K562 (cell line): Measurements from ENCODE around the gene CMSS1. TPM values are rescaled to one million over a fixed set of nuclear protein-coding genes. Genes with fewer than 3 reads are reported as not detected.

ENCODE experiments used
- ATAC-seq: fragments of 200-7000 bp; cut with Tn5 transposase; 3 replicates; pipeline ENCODE4 v1.9.1; 2020; ENCODE audit warnings: moderate library complexity
- BruUV-seq: library from RNA; stranded (reverse); fragments of 400-500 nt; replicated peaks from 2 replicates; lab custom pipeline; 2021; lab: Mats Ljungman, UMichigan
- CTCF ChIA-PET: fragments of 300-600 bp; formaldehyde crosslinking; extraction: SDS; loops from one replicate; lab custom pipeline; 2021; ENCODE audit warnings: low intra/inter-chr PET ratio; lab: Yijun Ruan, JAX
- POLR2A ChIA-PET: fragments of 300-600, 350-650 bp; sonication (Branson Sonifier 250); formaldehyde crosslinking; extraction: SDS; loops from one replicate; lab custom pipeline; 2021; ENCODE audit warnings: antibody characterized with exemption, inconsistent platforms; lab: Yijun Ruan, JAX
- DNase-seq, 4 experiments: peaks; one replicate each; pipeline versions ENCODE4 v3.0.0 to v3.0.0-alpha.2; 2011 to 2018; ENCODE audit warnings: low spot score in 3 of 4, mixed read lengths in 3 of 4; ENCODE audit errors: extremely low read depth in 1 of 4
- FAIRE-seq: peaks from 2 replicates; lab custom pipeline; 2011; peaks lifted over from hg19 to GRCh38; lab: Jason Lieb, UNC
- H2AFZ ChIP-seq: 2 replicates; pipeline ENCODE4 v1.6.0; 2011; ENCODE audit warnings: low read depth, low read length, control low read depth, inconsistent platforms
- H3K27ac ChIP-seq: fragments of 200-600 bp; 3 replicates; pipeline ENCODE4 v1.8.0; 2011; ENCODE audit warnings: low read depth, mild to moderate bottlenecking, control low read depth, inconsistent platforms, low read length, moderate library complexity, mixed read lengths; ENCODE audit errors: extremely low read depth
- H3K27me3 ChIP-seq, 2 experiments: fragments of 300-600 bp in 1 of 2; 2 replicates in 1 of 2; 3 replicates in 1 of 2; pipeline versions ENCODE4 v1.6.0 to v1.8.0; 2011; ENCODE audit warnings: inconsistent platforms in 2 of 2, low read length in 2 of 2, mild to moderate bottlenecking in 1 of 2, mixed read lengths in 1 of 2, moderate library complexity in 1 of 2; ENCODE audit not compliant: control insufficient read depth in 2 of 2, insufficient read depth in 2 of 2
- H3K36me3 ChIP-seq: fragments of 300-600 bp; 3 replicates; pipeline ENCODE4 v1.8.0; 2011; ENCODE audit warnings: mild to moderate bottlenecking, low read length, inconsistent platforms; ENCODE audit not compliant: control insufficient read depth, insufficient read depth
- H3K4me1 ChIP-seq, 2 experiments: fragments of 200-600 bp in 1 of 2; replicated peaks in 1 of 2; 2 replicates in 1 of 2; 3 replicates in 1 of 2; pipeline versions ENCODE4 v1.5.1 to v1.8.0; 2011; ENCODE audit warnings: inconsistent platforms in 2 of 2, low read length in 2 of 2, mild to moderate bottlenecking in 1 of 2, mixed read lengths in 1 of 2, moderate library complexity in 1 of 2; ENCODE audit not compliant: control insufficient read depth in 2 of 2, insufficient read depth in 2 of 2
- H3K4me2 ChIP-seq: 2 replicates; pipeline ENCODE4 v1.6.1; 2011; ENCODE audit warnings: low read length, control low read depth, inconsistent platforms, mixed read lengths; ENCODE audit not compliant: insufficient read depth
- H3K4me3 ChIP-seq: fragments of 200-600 bp; sonication (generic), shearing (Covaris generic); 2 replicates; pipeline ENCODE4 v1.5.1; 2016; ENCODE audit warnings: control low read depth, inconsistent platforms
- H3K79me2 ChIP-seq: fragments of 200-600 bp; 3 replicates; pipeline ENCODE4 v1.8.0; 2011; ENCODE audit warnings: low read length, inconsistent platforms; ENCODE audit not compliant: control insufficient read depth, insufficient read depth
- H3K9ac ChIP-seq, 2 experiments: 2 replicates each; pipeline versions ENCODE4 v1.6.0 to v1.6.1; 2011; ENCODE audit warnings: low read depth in 2 of 2, low read length in 2 of 2, control low read depth in 1 of 2, inconsistent platforms in 1 of 2, mild to moderate bottlenecking in 1 of 2, mixed read lengths in 1 of 2; ENCODE audit not compliant: insufficient read depth in 1 of 2
- H3K9me1 ChIP-seq: one replicate; pipeline ENCODE4 v1.6.0; 2011; ENCODE audit warnings: inconsistent platforms, mild to moderate bottlenecking, low read length, moderate library complexity; ENCODE audit not compliant: control insufficient read depth, insufficient read depth
- H3K9me3 ChIP-seq: replicated peaks from 2 replicates; pipeline ENCODE4 v1.5.1; 2011; ENCODE audit warnings: low read depth, low read length, inconsistent platforms; ENCODE audit not compliant: control insufficient read depth, insufficient read depth
- H4K20me1 ChIP-seq: replicated peaks from 2 replicates; pipeline ENCODE4 v1.6.1; 2011; ENCODE audit warnings: low read length, inconsistent platforms, mixed read lengths; ENCODE audit not compliant: control insufficient read depth, insufficient read depth
- BRF1 ChIP-seq: IDR thresholded peaks from 3 replicates; pipeline ENCODE4 v1.6.1; 2011; ENCODE audit warnings: borderline replicate concordance, mild to moderate bottlenecking; ENCODE audit not compliant: insufficient read length; ENCODE audit errors: extremely low read depth
- CCAR2 ChIP-seq: fragments of 200-400 bp; formaldehyde crosslinking; IDR thresholded peaks from 2 replicates; pipeline ENCODE4 v1.6.1; 2017; ENCODE audit warnings: mild to moderate bottlenecking, low read depth, low read length
- CHCHD3 ChIP-seq: fragments of 250-450 bp; sonication (Bioruptor Pico); IDR thresholded peaks from 2 replicates; pipeline ENCODE4 v2.1.2; 2022; ENCODE audit warnings: mild to moderate bottlenecking
- CREBBP ChIP-seq: IDR thresholded peaks from one replicate; pipeline ENCODE4 v1.6.1; 2012; ENCODE audit warnings: low read depth, mild to moderate bottlenecking, control low read depth, inconsistent platforms, low read length
- DNMT1 ChIP-seq: fragments of 450-650 bp; IDR thresholded peaks from 2 replicates; pipeline ENCODE4 v1.6.1; 2016; ENCODE audit warnings: antibody characterized with exemption, mild to moderate bottlenecking
- ETV6 ChIP-seq, 3 experiments: fragments of 150-350 bp in 1 of 3; sonication (generic) in 1 of 3; formaldehyde crosslinking in 1 of 3; IDR thresholded peaks; 2 replicates each; pipeline versions ENCODE4 v1.6.1 to v1.8.0; 2014 to 2022; ENCODE audit warnings: borderline replicate concordance in 2 of 3, low read depth in 2 of 3, antibody characterized with exemption in 1 of 3, low read length in 1 of 3, mild to moderate bottlenecking in 1 of 3, missing genetic modification reagents in 1 of 3
- GABPB1 ChIP-seq: sonication (generic); formaldehyde crosslinking; IDR thresholded peaks from 2 replicates; pipeline ENCODE4 v1.8.0; 2022; ENCODE audit warnings: mild to moderate bottlenecking, missing genetic modification reagents
- GATAD2B ChIP-seq: fragments of 450-650 bp; IDR thresholded peaks from 2 replicates; pipeline ENCODE4 v1.6.1; 2017; ENCODE audit warnings: mild to moderate bottlenecking, borderline replicate concordance
- IRF2 ChIP-seq: sonication (generic); formaldehyde crosslinking; IDR thresholded peaks from 2 replicates; pipeline ENCODE4 v1.8.1; 2022; ENCODE audit warnings: mild to moderate bottlenecking, missing genetic modification reagents
- MEIS2 ChIP-seq: fragments of 450-650 bp; IDR thresholded peaks from 2 replicates; pipeline ENCODE4 v1.6.1; 2014; ENCODE audit warnings: mild to moderate bottlenecking; ENCODE audit not compliant: partially characterized antibody
- NBN ChIP-seq: fragments of 450-650 bp; IDR thresholded peaks from 2 replicates; pipeline ENCODE4 v1.6.1; 2016; ENCODE audit warnings: low read depth, mild to moderate bottlenecking
- NR3C1 ChIP-seq: sonication (generic); formaldehyde crosslinking; IDR thresholded peaks from 2 replicates; pipeline ENCODE4 v1.8.1; 2022; ENCODE audit warnings: missing genetic modification reagents
- RCOR1 ChIP-seq, 2 experiments: IDR thresholded peaks; 2 replicates each; pipeline ENCODE4 v1.6.1; 2012; ENCODE audit warnings: low read depth in 2 of 2, low read length in 2 of 2, borderline replicate concordance in 1 of 2, improper control_type of control experiment in 1 of 2
- SMARCA4 ChIP-seq: fragments of 450-650 bp; IDR thresholded peaks from 2 replicates; pipeline ENCODE4 v1.6.1; 2016
- SMARCE1 ChIP-seq: fragments of 450-650 bp; IDR thresholded peaks from 2 replicates; pipeline ENCODE4 v1.7.1; 2016; ENCODE audit warnings: mild to moderate bottlenecking
- SNRNP70 ChIP-seq: fragments of 200-400 bp; formaldehyde crosslinking; optimal IDR thresholded peaks from 2 replicates; pipeline ENCODE3; 2017; ENCODE audit warnings: low read depth, low read length
- SPI1 ChIP-seq: IDR thresholded peaks from 2 replicates; pipeline ENCODE4 v1.6.1; 2011; ENCODE audit warnings: low read depth, low read length, control low read depth, borderline replicate concordance
- TEAD4 ChIP-seq, 2 experiments: sonication (generic) in 1 of 2; formaldehyde crosslinking in 1 of 2; IDR thresholded peaks; 2 replicates each; pipeline versions ENCODE4 v1.6.1 to v1.8.0; 2012 to 2022; ENCODE audit warnings: borderline replicate concordance in 1 of 2, inconsistent platforms in 1 of 2, low read length in 1 of 2, mild to moderate bottlenecking in 1 of 2, missing genetic modification reagents in 1 of 2
- TGIF2 ChIP-seq: sonication (generic); formaldehyde crosslinking; IDR thresholded peaks from 2 replicates; pipeline ENCODE4 v1.8.1; 2022; ENCODE audit warnings: mild to moderate bottlenecking, missing genetic modification reagents, moderate library complexity
- U2AF2 ChIP-seq: fragments of 200-400 bp; formaldehyde crosslinking; optimal IDR thresholded peaks from 2 replicates; pipeline ENCODE3; 2017; ENCODE audit warnings: low read depth, mild to moderate bottlenecking, low read length
- ZC3H8 ChIP-seq: fragments of 450-650 bp; IDR thresholded peaks from 2 replicates; pipeline ENCODE4 v1.6.1; 2017
- ZKSCAN3 ChIP-seq: fragments of 250-450 bp; sonication (Bioruptor Pico); IDR thresholded peaks from 2 replicates; pipeline ENCODE4 v1.4.0; 2020
- ZNF146 ChIP-seq: IDR thresholded peaks from one replicate; pipeline ENCODE4 v1.6.1; 2018; ENCODE audit warnings: missing compliant biosample characterization; ENCODE audit not compliant: unreplicated experiment
- ZNF512 ChIP-seq: IDR thresholded peaks from 2 replicates; pipeline ENCODE4 v1.6.1; 2016; ENCODE audit warnings: missing genetic modification characterization, missing compliant biosample characterization
- WGBS: fragments of 100-300 bp; shearing (Covaris generic); methylation state at CpG from one replicate; pipeline ENCODE4 v1.1.6; 2016; ENCODE audit warnings: low coverage, mixed read lengths; ENCODE audit not compliant: insufficient coverage; ENCODE audit errors: missing lambda C conversion rate; 5-methylcytosine and 5-hydroxymethylcytosine counted together
- in situ Hi-C: fragments of 300-500 bp; cut with MboI; formaldehyde crosslinking; loops from 4 replicates; pipeline ENCODE4 v1.15.0; 2018; ENCODE audit warnings: inconsistent platforms, mixed read lengths
- intact Hi-C: fragments of 100-400 bp; cut with micrococcal nuclease; formaldehyde crosslinking; loops from 2 replicates; pipeline ENCODE4 v1.14.2; 2022
- polyA plus RNA-seq, 8 experiments: library from polyadenylated mRNA; depleted of rRNA in 4 of 8; stranded (reverse) in 5 of 8; unstranded in 3 of 8; fragments of >200 nt; fragmentation: Nextera tagmentation in 2 of 8; fragmentation: Illumina TruSeq in 1 of 8; extraction: Ambion mirVana in 2 of 8; extraction: Trizol in 1 of 8; gene quantifications; 2 replicates each; pipeline versions ENCODE4 v1.2.1 to v1.2.3, GENCODE V29; 2011 to 2014; ENCODE audit warnings: inconsistent platforms in 1 of 8, missing spikeins in 1 of 8
- total RNA-seq, 7 experiments: library from RNA; depleted of rRNA in 6 of 7; stranded (reverse); fragments of >200 nt in 6 of 7; fragmentation: Illumina TruSeq in 2 of 7; extraction: Trizol in 2 of 7; gene quantifications; 2 replicates each; pipeline versions ENCODE4 v1.2.1 to v1.2.3, GENCODE V29; 2011 to 2021; ENCODE audit warnings: low replicate concordance in 1 of 7

CMSS1 gene
- total and polyA plus RNA-seq, 9 of the 15 experiments (the other 6 are each of a cell fraction or from before 2014, with no cell fraction given) = 46.9 to 109 (median 72.3) TPM

GRCh38 chr3:99845331-99845730, 27.7 kb downstream of the CMSS1 start:
- no peaks in the 10 kb centered on the region for H3K9me3 ChIP-seq
- no peak for ATAC-seq
- in situ Hi-C loops (loop anchor here (25.0 kb wide), 2 partner anchors 217 to 767 kb away; partner anchors contain the start of gene ADGRG7), intact Hi-C loops (loop anchor here (10.0 kb wide), 1 partner anchor 159 kb away; no protein-coding TSS in a partner anchor)
- peaks cover 67% of the 10 kb centered on the region for H3K79me2 ChIP-seq
- POLR2A ChIA-PET = interaction anchor here (1.6 kb wide), 1 partner anchor 415 kb away, joined by 3 read pairs; no protein-coding TSS in a partner anchor
- FAIRE-seq = no peak
- no peaks in the 10 kb centered on the region for H3K9me1 ChIP-seq
- no peak overlapping the region for H3K4me3 ChIP-seq
- no peak for DNase-seq
- H3K27me3 ChIP-seq = no peaks in the 10 kb centered on the region
- H3K4me1 ChIP-seq = peaks cover 0 to 7% of the 10 kb centered on the region in 2 experiments; a peak in 1 of 5 replicates
- no peak overlapping the region for H3K27ac ChIP-seq
- H3K36me3 ChIP-seq = no peaks in the 10 kb centered on the region
- BruUV-seq = no TSS peak
- CTCF ChIA-PET = no interaction called here
- H2AFZ ChIP-seq = no peak overlapping the region
- H3K9ac ChIP-seq = no peak overlapping the region
- H4K20me1 ChIP-seq = 0 out of 2 replicates have a peak, but pooled peaks cover 4% of the 10 kb centered on the region
- H3K4me2 ChIP-seq = no peak overlapping the region
- 3% methylated on average over 4 of the region's 4 CpGs for WGBS
- TF ChIP-seq ZC3H8 = no peak
- TF ChIP-seq U2AF2 = no peak
- no peak for TF ChIP-seq BRF1
- TF ChIP-seq SMARCA4 = 0 out of 2 replicates have a peak, but pooled peaks have one; percentile 15
- 0 out of 4 replicates have a peak, but pooled peaks of 1 of the 2 experiments have one; percentile 11 for TF ChIP-seq RCOR1 (IDR thresholded peaks at IDR 0.05; ENCODE audit: borderline replicate concordance in 1 of 2, low read depth in 2 of 2, low read length in 2 of 2)
- TF ChIP-seq IRF2 (CRISPR knock-in tag) = no peak
- TF ChIP-seq NBN = no peak
- no peak for TF ChIP-seq DNMT1
- TF ChIP-seq SMARCE1 = peak; percentile 71; the same call in 1 of the 2 replicates
- TF ChIP-seq NR3C1 = no peak
- TF ChIP-seq CCAR2 = no peak
- TF ChIP-seq GABPB1 (CRISPR knock-in tag) = no peak
- no peak for TF ChIP-seq ZNF512 (tag)
- TF ChIP-seq SPI1 = peak; percentile 90
- TF ChIP-seq GATAD2B = no peak
- TF ChIP-seq SNRNP70 = no peak
- no peak for TF ChIP-seq CREBBP
- no peak for TF ChIP-seq ZKSCAN3 (CRISPR knock-in tag)
- peak; percentile 17 for TF ChIP-seq MEIS2
- no peak for TF ChIP-seq CHCHD3 (CRISPR knock-in tag)
- TF ChIP-seq TEAD4 (IDR thresholded peaks at IDR 0.05; ENCODE audit: low read length) = 0 out of 2 replicates have a peak, but pooled peaks have one; percentile 10
- no peak for TF ChIP-seq TEAD4 (CRISPR knock-in tag; IDR thresholded peaks at IDR 0.05; ENCODE audit: borderline replicate concordance)
- no peak for TF ChIP-seq TGIF2
- no peak for TF ChIP-seq ZNF146 (CRISPR knock-in tag)
- peak; percentile 77 to 88; a peak in 3 of 4 replicates for TF ChIP-seq ETV6 (IDR thresholded peaks at IDR 0.05; ENCODE audit: borderline replicate concordance in 1 of 2, low read depth in 2 of 2, low read length in 1 of 2)
- TF ChIP-seq ETV6 (CRISPR knock-in tag; IDR thresholded peaks at IDR 0.05; ENCODE audit: borderline replicate concordance) = no peak
